Esophagus muscularis mucosa (tissue), 4 donors: Measurements from ENCODE around the gene PRKAG2. TPM values are rescaled to one million over a fixed set of nuclear protein-coding genes. Genes with fewer than 3 reads are reported as not detected.

Experiments used
- DNase-seq: peaks from one replicate; pipeline ENCODE4 v3.0.0-alpha.2; 2017; ENCODE audit errors: extremely low spot score
- H3K27ac ChIP-seq, 4 donors: fragments of 200-600 bp; sonication (generic); replicated peaks in 1 of 4; 1 replicate in 3 of 4; 2 replicates in 1 of 4; pipeline ENCODE4 v1.5.1; 2016 to 2019; ENCODE audit warnings: mild to moderate bottlenecking in 1 of 4
- H3K27me3 ChIP-seq, 4 donors: fragments of 200-600 bp; sonication (generic); one replicate each; pipeline versions ENCODE4 v1.5.1 to v1.6.0; 2016 to 2019
- H3K36me3 ChIP-seq, 4 donors: fragments of 200-600 bp; sonication (generic); one replicate each; pipeline ENCODE4 v1.5.1; 2016 to 2019
- H3K4me1 ChIP-seq, 4 donors: fragments of 200-600 bp; sonication (generic); one replicate each; pipeline ENCODE4 v1.5.1; 2016 to 2019
- H3K4me3 ChIP-seq, 4 donors: fragments of 200-600 bp; sonication (generic); 1 replicate in 2 of 4; 2 replicates in 2 of 4; pipeline ENCODE4 v1.5.1; 2016 to 2019; ENCODE audit warnings: mild to moderate bottlenecking in 4 of 4, moderate library complexity in 1 of 4
- H3K9me3 ChIP-seq, 4 donors: fragments of 200-600 bp; sonication (generic); 1 replicate in 3 of 4; 2 replicates in 1 of 4; pipeline ENCODE4 v1.5.1; 2016 to 2019
- EP300 ChIP-seq: sonication (generic); formaldehyde crosslinking; IDR thresholded peaks from one replicate; pipeline ENCODE4 v1.6.1; 2017; ENCODE audit warnings: antibody characterized with exemption
- POLR2A ChIP-seq: fragments of 450-650 bp; IDR thresholded peaks from one replicate; pipeline ENCODE4 v1.6.1; 2017; ENCODE audit warnings: antibody characterized with exemption, moderate library complexity, mild to moderate bottlenecking, low read depth
- POLR2AphosphoS5 ChIP-seq, 2 donors: sonication (generic); formaldehyde crosslinking; IDR thresholded peaks; one replicate each; pipeline ENCODE4 v1.6.1; 2017; ENCODE audit warnings: antibody characterized with exemption in 2 of 2
- WGBS: methylation state at CpG from one replicate; pipeline ENCODE4 v1.1.5; 2018; 5-methylcytosine and 5-hydroxymethylcytosine counted together
- intact Hi-C: fragments of 100-400 bp; cut with DNase I; formaldehyde crosslinking; loops from one replicate; pipeline ENCODE4 v1.15.1; 2023
- total RNA-seq, 4 donors: library from RNA; depleted of rRNA; stranded (reverse); fragments of >200 nt; gene quantifications; one replicate each; pipeline versions ENCODE4 v1.1.0 to v1.2.1, GENCODE V29; 2016
- TF ChIP-seq, protein P1 (sequence below), 3 experiments: fragments of 200-600 bp in 2 of 3; fragments of 450-650 bp in 1 of 3; sonication (generic) in 2 of 3; IDR thresholded peaks; one replicate each; pipeline ENCODE4 v1.5.1; 2017 to 2019; ENCODE audit warnings: antibody characterized with exemption in 3 of 3, mild to moderate bottlenecking in 2 of 3, moderate library complexity in 1 of 3

PRKAG2 gene
- total RNA-seq, 4 donors from 2014 or later: 51.3 to 97.2 (median 77.5) TPM

DNA sequence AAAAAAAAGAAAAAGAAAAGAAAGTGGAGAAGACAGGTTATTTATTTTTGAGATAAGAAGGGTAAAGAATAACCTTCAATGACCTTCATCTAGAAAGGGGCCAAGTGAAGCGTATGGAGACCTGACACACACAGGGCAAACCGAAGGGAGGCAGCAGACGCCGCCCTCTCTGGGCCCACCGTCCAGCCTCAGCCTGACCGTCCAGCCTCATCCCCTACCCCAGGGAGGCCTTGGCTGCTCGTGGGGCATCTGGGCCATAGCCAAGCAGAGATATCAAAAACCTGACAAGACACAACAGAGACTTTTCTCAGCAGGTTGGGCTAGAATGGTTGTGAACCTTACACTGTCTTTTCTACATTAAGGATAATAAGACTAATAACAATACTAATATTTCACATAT, 10.9 kb downstream of the PRKAG2 start:
- WGBS: 94% methylated on average over 7 of the region's 7 CpGs
- Histone ChIP-seq H3K27me3 (no peaks in the 10 kb centered on the region), H3K27ac (no peak overlapping the region), H3K4me1 (peaks cover 26 to 47% (median 31%) of the 10 kb centered on the region in 4 donors), H3K4me3 (no peak overlapping the region), H3K9me3 (no peaks in the 10 kb centered on the region), H3K36me3 (no peaks in the 10 kb centered on the region)
- TF ChIP-seq POLR2AphosphoS5 (IDR thresholded peaks at IDR 0.05) (no peak), POLR2A (no peak), EP300 (no peak)
- TF ChIP-seq, protein P1, sequence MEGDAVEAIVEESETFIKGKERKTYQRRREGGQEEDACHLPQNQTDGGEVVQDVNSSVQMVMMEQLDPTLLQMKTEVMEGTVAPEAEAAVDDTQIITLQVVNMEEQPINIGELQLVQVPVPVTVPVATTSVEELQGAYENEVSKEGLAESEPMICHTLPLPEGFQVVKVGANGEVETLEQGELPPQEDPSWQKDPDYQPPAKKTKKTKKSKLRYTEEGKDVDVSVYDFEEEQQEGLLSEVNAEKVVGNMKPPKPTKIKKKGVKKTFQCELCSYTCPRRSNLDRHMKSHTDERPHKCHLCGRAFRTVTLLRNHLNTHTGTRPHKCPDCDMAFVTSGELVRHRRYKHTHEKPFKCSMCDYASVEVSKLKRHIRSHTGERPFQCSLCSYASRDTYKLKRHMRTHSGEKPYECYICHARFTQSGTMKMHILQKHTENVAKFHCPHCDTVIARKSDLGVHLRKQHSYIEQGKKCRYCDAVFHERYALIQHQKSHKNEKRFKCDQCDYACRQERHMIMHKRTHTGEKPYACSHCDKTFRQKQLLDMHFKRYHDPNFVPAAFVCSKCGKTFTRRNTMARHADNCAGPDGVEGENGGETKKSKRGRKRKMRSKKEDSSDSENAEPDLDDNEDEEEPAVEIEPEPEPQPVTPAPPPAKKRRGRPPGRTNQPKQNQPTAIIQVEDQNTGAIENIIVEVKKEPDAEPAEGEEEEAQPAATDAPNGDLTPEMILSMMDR (IDR thresholded peaks at IDR 0.05): no peak
- intact Hi-C loops: no loop called here
- no peak for DNase-seq

DNA sequence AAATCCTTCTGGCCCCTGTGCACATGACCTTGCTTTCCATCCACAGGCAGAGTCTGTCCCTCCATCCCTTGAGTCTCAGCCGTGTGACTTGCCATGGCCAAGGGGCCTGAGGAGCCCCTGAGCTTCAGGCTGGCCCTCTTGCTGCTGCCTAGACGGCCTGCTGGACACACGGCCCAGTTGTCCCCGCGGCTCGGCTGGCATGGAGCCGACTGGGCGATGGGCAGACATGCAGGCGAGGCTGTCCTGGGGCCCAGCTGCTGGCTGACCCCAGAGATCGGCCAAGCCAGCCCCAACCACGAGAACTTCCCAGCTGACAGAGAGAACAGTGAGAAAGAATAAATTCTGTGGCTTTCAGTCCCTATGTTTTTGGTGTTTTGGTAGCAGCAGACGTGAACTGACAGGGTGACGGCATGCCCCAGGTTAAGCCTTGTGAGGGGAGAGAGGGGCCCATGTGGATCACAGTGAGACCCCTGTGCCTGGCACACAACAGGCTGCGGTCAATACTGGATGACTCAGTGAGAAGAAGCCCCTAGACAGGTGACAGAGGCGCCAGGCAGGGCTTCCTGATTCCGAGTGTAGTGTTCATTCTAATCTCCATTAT, 11.7 kb downstream of the PRKAG2 start:
- H3K27ac ChIP-seq: no peak overlapping the region
- no peak for TF ChIP-seq POLR2A
- TF ChIP-seq POLR2AphosphoS5 (IDR thresholded peaks at IDR 0.05): no peak
- TF ChIP-seq EP300: no peak
- TF ChIP-seq, protein P1 (IDR thresholded peaks at IDR 0.05): no peak
- no peaks in the 10 kb centered on the region for H3K9me3 ChIP-seq
- peaks cover 17 to 38% (median 24%) of the 10 kb centered on the region in 4 donors for H3K4me1 ChIP-seq
- WGBS: 90% methylated on average over 15 of the region's 16 CpGs
- intact Hi-C loops: no loop called here
- H3K36me3 ChIP-seq: no peaks in the 10 kb centered on the region
- no peaks in the 10 kb centered on the region for H3K27me3 ChIP-seq
- no peak overlapping the region for H3K4me3 ChIP-seq
- DNase-seq: no peak

DNA sequence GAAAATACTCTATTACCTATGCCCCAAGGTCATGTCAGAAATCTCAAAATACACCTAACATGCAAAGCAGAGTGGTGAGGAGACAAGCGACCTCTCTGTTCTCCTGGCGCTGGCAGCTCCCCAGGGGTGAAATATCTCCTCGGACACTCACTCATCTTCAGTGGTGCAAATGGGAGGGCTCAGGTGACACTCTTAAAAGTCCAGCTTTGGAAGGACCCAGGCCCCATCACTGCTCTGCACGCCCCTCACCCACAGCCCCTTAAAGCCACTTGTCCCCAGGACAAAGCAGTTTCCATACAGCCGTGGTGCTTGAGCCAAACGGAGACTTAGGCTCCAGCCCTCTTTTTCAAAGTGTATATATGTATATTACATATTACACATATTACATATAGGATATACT, 12.4 kb downstream of the PRKAG2 start:
- Histone ChIP-seq H3K27ac (no peak overlapping the region), H3K4me1 (peaks cover 11 to 32% (median 20%) of the 10 kb centered on the region in 4 donors), H3K9me3 (no peaks in the 10 kb centered on the region), H3K36me3 (peaks cover 0 to 2% (median 0%) of the 10 kb centered on the region in 4 donors), H3K4me3 (no peak overlapping the region), H3K27me3 (no peaks in the 10 kb centered on the region)
- WGBS: 88% methylated on average over 6 of the region's 6 CpGs
- intact Hi-C loops: no loop called here
- TF ChIP-seq, protein P1 (IDR thresholded peaks at IDR 0.05): no peak
- TF ChIP-seq EP300 (no peak), POLR2AphosphoS5 (IDR thresholded peaks at IDR 0.05) (no peak), POLR2A (no peak)
- DNase-seq: no peak

DNA sequence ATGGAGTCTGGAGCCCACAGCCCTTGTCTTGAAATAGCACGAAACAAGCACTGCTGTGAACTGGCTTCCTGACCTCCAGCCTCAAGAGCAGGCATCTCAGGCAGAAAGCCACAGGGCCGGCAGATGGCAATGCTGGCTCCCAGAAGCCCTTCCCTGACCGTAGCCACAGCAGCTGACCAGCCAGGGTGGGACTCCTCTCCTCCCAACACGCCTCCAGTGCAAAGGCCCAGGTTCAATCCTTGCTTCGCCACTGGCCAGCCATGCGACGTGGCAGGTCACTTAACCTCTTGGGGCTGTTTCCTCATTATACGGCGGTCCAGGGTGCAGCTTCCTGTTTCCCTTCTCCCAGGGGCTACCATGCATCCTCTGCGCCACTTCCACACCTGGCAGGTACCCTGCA, 12.8 kb downstream of the PRKAG2 start:
- intact Hi-C loops: no loop called here
- TF ChIP-seq POLR2AphosphoS5 (IDR thresholded peaks at IDR 0.05) (no peak), EP300 (no peak), POLR2A (no peak)
- TF ChIP-seq, protein P1 (IDR thresholded peaks at IDR 0.05): no peak
- no peak for DNase-seq
- Histone ChIP-seq H3K36me3 (peaks cover 0 to 7% (median 0%) of the 10 kb centered on the region in 4 donors), H3K27me3 (no peaks in the 10 kb centered on the region), H3K9me3 (no peaks in the 10 kb centered on the region), H3K4me1 (peaks cover 6 to 27% (median 15%) of the 10 kb centered on the region in 4 donors), H3K4me3 (no peak overlapping the region), H3K27ac (no peak overlapping the region)
- WGBS: 82% methylated on average over 7 of the region's 10 CpGs
